ENCODE data around the gene ATG9A.
A peak's percentile ranks its signal among the peaks of the same experiment; 100 is the strongest.

Gene ATG9A

GRCh38 chr2:219252084-219252483 lies 22.6 kb upstream of the ATG9A start:
- DNase-seq, result no peak

- no peak for DNase-seq
These were observed 22.2 kb upstream of the ATG9A start for GRCh38 chr2:219251656-219252055.

DNA sequence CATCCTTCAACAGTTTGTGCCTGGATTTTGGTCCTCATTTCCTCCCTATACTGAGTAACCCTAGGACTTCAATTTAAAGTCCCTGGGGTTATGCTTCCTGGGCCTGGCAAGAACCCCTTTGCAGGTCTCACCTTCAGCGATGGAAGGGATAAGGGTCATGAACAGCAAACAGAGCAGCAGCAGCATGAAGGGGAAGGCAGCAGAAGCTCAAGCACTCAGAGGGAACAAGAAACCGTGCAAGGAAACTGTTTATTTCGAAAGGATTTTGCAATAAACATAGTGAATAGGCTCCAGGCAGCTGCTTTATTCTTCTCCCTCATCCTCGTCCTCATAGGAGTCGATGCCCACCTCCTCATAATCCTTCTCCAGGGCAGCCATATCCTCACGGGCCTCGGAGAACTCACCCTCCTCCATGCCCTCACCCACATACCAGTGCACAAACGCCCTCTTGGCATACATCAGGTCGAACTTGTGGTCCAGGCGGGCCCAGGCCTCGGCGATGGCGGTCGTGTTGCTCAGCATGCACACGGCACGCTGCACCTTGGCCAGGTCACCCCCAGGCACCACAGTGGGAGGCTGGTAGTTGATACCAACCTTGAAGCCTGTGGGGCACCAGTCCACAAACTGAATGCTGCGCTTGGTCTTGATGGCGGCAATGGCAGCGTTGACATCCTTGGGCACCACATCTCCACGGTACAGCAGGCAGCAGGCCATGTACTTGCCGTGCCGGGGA lies 20.8 kb upstream of the ATG9A start:
- no peak for DNase-seq

DNA sequence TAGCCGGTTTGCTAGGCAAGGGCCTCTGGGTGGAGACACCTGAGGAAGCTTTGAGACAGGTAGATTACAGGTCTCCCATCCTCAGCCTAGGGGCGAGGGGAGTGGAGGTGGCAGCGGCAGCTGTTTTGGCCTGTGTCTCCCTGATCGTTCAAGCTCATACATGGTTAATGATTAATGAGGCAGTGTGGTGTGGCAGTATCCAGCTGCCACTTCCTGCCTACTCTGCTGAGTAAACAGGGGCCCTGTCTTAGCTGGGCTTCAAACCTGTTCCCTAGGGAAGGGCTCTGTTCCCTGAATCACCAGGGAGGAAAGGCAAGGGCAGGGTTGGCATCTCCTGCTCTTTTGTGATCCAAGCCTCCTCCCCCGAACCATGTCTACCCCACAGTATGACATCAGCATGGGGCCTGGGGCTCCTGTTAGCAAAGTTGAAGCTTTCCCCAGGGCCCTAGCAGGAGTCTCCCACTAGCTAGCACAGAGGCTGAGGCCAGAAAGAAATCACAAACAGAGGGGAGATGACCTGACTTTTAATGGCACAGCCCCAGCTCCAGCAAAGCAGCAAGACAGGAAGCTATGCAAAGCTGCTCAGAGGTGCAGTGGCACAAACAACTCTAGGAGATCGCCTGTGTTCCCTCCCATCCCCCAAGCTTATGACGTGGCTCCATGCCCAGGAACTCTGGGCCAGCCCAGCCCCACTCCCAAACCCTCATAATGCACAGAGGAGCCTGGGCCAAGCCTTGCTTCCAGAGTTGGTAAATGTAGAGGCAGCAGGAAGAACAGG lies 20.0 kb upstream of the ATG9A start:
- DNase-seq, result no peak

GRCh38 chr2:219248845-219249202 lies 19.4 kb upstream of the ATG9A start:
- DNase-seq, result no peak

DNA sequence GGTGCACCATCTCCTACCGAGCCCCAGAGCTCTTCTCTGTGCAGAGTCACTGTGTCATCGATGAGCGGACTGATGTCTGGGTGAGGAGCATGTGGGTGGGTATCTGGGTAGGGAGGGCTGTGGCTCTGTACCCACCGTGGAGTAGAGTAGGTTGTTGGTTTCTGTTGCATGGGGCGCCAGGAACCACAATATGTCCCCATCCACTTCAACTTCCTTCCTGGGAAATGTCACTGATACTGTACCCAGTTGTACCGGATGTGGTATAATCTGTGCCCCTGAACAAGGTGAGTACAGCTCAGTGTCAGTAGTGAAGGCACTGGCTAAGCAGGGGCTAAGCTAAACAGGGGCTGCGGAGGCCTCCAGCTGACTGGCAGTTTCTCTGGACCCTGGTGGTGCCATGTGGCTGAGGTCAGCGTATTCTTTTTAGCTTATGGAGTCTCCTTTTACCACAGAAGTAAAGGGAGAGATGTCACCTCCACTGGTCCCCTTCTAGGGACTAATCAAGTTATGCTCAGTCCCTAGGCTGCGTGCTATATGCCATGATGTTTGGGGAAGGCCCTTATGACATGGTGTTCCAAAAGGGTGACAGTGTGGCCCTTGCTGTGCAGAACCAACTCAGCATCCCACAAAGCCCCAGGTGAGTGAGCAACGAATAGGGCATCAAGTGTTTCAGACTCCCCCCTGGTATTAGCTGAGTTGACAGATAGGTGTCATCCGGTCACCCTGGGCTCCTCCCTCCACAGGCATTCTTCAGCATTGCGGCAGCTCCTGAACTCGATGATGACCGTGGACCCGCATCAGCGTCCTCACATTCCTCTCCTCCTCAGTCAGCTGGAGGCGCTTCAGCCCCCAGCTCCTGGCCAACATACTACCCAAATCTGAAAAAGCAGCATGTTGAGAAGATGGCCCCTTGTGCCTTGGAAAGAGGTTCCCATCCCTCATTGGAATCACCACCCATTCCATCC lies 18.5 kb upstream of the ATG9A start:
- no peak for DNase-seq

DNA sequence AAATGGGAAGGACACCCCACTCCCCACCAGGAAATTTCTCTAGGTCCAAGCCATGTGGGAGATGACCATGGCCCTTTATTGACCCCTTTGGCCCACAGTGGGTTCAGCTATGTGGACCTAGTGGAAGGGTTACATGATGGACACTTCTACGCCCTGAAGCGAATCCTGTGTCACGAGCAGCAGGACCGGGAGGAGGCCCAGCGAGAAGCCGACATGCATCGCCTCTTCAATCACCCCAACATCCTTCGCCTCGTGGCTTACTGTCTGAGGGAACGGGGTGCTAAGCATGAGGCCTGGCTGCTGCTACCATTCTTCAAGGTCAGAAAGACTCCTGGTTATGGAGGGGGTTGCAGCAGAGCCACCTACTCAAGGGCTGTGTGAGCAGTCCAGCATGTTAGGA lies 17.1 kb upstream of the ATG9A start:
- DNase-seq, result no peak

GRCh38 chr2:219245899-219246230 lies 16.4 kb upstream of the ATG9A start:
- no peak for DNase-seq

DNA sequence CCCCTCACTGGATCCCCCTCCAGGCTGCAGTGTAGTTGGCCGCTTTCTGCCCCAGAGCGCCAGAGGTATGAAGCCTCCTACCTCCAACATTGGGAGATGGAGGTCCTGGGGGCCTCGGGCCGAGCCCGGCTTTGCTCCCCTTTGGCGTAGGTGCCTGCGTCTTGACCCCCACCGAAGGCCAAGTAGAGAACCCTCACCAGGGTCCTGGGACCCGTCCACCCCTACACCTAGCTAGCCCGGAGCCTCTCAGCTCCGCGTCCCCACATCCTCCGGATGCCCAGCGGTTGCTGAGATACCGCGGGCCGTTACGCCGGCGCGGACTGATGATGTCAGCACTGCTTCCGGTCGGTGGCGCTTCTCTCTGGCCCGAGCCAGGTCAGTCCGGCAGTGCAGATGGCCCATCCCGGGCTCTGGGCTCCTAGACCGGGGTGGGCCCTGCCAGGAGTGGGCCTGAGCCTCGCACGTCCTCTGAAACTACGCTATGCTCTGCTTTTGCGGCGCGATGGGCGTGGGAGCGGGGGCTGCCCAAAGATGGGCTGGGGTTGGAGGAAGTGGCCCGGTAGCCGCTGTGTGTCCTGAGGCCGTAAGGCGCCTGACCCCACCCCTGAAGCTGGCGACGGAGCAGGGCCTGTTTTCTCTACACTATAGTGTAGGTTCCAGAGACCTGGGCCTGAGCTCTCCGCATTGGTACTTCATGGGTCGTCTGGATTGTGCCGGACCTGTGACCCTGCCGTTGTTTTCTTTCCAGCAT lies 15.9 kb upstream of the ATG9A start, which contains the start of the genes GLB1L and STK16:
TSS of gene GLB1L (minus strand) at position 297 of the 751 bp plus-strand sequence. CDS start 1,871 bp downstream, outside the sequence.
TSS of gene STK16 (plus strand) at position 332 of the 751 bp plus-strand sequence. CDS start 521 bp downstream, outside the sequence.
- DNase-seq, result peak; percentile 41

DNA sequence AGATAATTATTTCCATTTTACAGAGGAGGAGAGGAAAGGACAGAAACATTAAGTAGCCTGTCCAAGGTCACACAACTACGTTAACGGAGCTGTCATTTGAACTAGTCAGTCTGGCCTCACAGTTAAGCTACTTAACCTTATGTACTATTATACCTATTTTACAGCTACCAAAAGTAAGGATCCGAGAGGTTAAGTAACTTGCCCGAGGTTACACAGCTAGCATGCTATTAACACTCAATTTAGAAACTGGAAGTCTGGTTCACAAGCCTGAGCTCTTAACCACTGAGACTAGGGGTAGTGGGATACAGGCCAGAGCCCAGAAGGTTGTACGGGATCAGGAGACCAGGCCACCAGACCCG lies 15.3 kb upstream of the ATG9A start:
- DNase-seq, result no peak

GRCh38 chr2:219243291-219243761 lies 13.9 kb upstream of the ATG9A start:
- no peak for DNase-seq

DNA sequence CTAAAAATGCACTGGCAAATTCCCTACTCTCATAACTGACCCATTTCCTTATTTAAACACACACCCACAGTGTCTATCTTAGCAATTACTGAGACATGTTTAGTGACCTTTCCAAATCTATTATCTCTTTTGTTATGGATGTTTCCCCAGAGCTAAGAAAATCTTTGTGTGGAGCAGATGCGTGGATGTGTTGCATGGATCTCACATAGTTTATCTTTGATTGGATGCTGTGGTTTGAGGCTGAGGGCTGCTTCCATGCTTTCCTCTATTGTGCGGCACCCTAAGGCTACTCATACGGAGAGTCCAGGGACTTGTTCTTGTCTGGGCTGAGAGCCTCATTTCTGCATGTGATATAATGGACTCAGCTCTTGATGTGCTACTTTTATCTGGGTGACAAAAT lies 4.9 kb upstream of the ATG9A start:
- no peak for DNase-seq

DNA sequence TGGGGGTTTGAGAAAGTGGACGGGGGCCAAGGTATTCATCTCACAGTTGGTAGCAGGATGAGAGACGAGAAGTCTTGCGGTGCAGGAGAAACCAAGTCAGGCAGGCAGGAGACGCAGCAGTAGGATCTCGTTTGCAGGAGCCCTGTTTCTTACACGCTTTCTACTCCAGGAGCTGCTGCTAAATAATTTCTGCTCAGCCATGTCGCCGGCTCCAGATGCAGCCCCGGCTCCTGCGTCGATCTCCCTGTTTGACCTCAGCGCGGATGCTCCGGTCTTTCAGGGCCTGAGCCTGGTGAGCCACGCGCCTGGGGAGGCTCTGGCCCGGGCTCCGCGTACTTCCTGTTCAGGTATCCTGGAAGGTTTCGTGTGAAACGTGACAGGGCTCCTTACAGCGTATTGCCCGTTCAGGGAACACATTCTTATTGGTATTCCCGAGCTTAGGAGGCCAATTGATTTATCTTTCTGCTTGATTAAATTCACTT lies 664 bp upstream of the ATG9A start:
- no peak for DNase-seq

GRCh38 chr2:219228911-219229304 lies 528 bp downstream of the ATG9A start:
- no peak for DNase-seq

DNA sequence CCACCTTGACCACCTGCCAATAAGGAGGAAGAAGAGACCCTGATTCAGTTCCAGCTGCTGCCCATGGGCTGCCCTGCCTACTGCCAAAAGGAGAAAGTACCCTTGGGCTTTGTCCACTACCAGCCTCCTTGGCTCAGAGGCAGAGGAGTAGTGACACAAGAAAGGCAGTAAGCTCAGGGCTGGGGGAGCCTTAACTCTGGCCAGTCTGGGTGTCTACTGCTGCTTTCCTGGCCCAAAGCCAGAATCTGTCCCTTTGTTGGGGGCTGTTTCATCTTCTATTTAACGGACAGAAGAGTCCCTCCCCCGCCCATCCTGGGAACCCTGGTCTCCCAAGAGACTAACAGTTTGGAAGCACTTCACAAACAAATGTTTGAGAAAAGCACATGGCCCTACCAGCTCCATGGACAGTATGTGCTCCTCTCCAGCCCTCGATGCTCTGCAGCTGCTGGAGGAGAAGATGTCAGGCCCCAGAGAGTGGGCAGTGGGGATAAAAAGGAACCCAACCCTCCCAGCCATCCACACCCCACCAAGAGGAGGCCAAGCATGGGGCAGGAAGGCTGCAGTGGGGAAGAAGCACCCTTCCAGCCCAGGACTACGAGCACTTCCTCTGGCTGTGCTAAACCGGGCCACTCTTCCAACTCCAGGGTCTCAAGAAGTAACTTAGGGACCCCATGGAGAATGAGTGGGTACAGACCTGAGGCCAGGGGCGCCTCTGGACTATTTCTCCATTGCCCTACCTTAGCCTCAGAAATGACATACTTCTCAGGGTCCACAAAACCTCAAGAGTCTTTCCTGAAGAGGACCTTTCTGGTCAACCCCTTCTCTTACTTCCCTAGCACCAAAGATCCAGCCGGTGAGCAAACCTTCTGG lies 1.2 kb downstream of the ATG9A start:
- no peak for DNase-seq

DNA sequence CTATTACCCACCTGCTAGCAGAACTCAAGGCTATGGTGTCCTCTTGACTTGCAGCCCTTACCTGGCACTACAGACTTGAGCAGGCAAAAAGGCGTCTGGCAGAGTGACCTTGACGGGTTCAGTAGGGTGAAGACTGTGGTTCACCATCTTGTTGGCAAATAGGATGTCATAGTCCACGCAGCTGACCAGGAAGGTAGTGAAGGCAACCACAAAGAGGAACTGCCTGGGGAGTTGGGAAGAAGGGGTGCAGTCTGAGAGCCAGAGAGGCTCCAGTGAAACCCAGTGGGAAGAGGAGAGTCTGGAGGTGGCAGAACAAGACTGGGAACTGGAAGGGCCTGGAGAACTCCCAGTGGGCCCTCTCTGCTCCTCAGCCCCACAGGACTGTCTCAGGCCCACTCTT lies 4.1 kb downstream of the ATG9A start:
- no peak for DNase-seq

- DNase-seq, result no peak
These were observed 5.4 kb downstream of the ATG9A start for GRCh38 chr2:219223831-219224610.

- no peak for DNase-seq
These were observed 7.4 kb downstream of the ATG9A start for GRCh38 chr2:219221957-219222518.

GRCh38 chr2:219220652-219221402 lies 8.6 kb downstream of the ATG9A start:
- no peak for DNase-seq
